GM10847 (cell line): ENCODE data around the gene PWWP2A.

ENCODE experiments used
- POLR2A ChIP-seq: IDR thresholded peaks from 2 replicates; pipeline ENCODE4 v1.6.1; 2011; ENCODE audit not compliant: insufficient read length; ENCODE audit errors: extremely low read depth

PWWP2A gene

DNA sequence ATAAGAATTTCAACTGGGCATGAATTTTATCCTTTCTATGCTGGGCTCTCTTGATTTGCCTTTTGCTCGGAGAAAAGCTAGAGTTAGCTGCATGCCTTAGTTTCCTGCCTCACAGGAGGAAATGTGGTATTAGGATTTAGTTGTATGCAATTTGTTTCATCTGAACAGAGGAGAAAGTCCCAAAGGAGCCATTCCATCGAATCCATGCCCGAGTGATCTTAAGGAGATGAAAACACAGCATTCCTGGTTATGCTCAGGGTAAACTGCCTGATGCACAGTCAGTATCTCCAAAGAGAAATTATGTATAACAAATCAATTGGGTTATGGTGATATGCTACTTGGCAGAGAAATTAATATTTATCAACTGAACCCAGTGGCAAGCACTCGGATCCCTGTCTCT lies 59.2 kb downstream of the PWWP2A start:
- no peak for TF ChIP-seq POLR2A

- TF ChIP-seq POLR2A, result no peak
Observed at GRCh38 chr5:160057256-160057655, 62.0 kb downstream of the PWWP2A start.

DNA sequence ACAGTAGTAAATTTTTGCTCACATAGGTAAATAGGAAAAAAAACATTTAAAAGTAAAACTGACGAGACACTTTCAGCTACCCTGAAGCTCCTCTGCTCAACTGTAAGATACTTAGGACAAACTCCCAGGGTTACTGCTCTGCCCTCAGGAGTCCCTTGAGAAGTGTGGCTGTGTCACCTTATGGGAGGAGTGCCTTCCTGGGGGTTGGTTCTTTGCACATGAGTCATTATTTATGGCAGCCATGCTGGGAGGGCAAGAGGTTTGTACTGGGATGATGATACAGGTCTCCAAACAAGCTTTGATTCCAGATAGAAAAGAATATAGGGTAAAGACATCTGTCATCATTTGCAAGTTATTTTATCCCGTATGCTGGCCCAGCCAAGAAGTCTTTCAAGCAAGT lies 64.4 kb downstream of the PWWP2A start:
- TF ChIP-seq POLR2A, result no peak

- no peak for TF ChIP-seq POLR2A
Observed at GRCh38 chr5:160054047-160054446, 65.2 kb downstream of the PWWP2A start.

DNA sequence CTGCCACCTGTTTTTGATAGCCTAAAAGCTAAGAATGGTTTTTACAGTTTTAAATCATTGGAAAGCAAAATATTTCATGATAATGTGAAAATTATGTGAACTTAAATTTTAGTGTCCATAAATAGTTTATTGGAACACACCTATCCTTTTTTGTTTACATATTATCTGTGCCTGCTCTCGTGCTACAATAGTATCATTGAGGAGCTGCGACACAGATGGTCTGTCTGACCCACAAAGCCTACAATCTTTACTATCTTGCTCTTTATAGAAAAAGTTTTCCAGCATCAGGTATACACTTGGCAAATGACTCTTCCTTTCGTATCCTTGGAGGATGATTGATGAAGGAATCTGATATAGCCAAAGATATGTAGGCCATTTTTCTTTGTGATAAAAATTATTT lies 70.2 kb downstream of the PWWP2A start:
- TF ChIP-seq POLR2A, result no peak

GRCh38 chr5:160048131-160048530 lies 71.1 kb downstream of the PWWP2A start:
- TF ChIP-seq POLR2A, result no peak

DNA sequence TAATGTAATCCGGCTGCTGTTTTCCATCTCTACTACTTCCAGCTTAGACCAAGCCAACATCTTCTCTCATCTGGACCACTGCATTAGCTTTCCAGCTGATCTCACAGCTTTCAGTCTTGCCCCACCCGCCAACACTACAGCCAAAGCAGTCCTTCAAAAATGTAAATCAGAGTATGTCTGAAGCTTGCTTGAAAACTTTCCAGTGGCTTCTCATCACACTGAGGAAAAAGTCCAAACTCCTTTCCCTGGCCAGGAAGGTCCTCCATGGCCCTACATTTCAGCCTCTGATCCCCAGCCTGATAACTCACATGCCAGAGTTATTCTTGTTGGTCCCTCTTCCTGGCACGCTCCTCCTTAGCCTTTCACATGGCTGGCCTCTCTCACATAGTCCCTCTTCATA lies 71.8 kb downstream of the PWWP2A start:
- TF ChIP-seq POLR2A, result no peak

- no peak for TF ChIP-seq POLR2A
Observed at GRCh38 chr5:160044967-160045366, 74.3 kb downstream of the PWWP2A start.

DNA sequence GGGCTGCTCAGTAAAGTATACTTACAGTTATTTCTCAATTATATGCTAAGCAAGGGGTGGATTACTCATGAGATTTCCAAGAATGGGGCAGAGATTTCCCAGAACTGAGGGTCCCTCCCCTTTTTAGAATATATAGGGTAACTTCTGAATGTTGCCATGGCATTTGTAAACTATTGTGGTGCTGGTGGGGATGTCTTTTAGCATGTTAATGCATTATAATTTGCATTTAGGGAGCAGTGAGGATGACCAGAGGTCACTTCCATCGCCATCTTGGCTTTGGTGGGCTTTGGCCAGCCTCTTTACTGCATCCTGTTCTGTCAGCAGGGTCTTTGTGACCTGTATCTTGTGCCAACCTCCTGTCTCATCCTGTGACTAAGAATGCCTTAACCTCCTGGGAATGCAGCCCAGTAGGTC lies 74.9 kb downstream of the PWWP2A start:
- TF ChIP-seq POLR2A, result no peak

GRCh38 chr5:160042671-160043070 lies 76.6 kb downstream of the PWWP2A start:
- no peak for TF ChIP-seq POLR2A
